Glutamatergic neuron (in vitro differentiated cells): ENCODE data around the gene KCNH2. TPM values are rescaled to one million over a fixed set of nuclear protein-coding genes. Genes with fewer than 3 reads are reported as not detected.
A peak's percentile ranks its signal among the peaks of the same experiment; 100 is the strongest.

Experiments used
- DNase-seq: peaks from one replicate; pipeline ENCODE4 v3.0.0; 2022
- H3K27ac Mint-ChIP-seq: one replicate; pipeline ENCODE4 v1.8.0; 2020; ENCODE audit warnings: mild to moderate bottlenecking, mixed read lengths, inconsistent platforms; ENCODE audit not compliant: unreplicated experiment
- H3K27me3 Mint-ChIP-seq: one replicate; pipeline ENCODE4 v1.8.0; 2020; ENCODE audit warnings: mild to moderate bottlenecking, moderate library complexity, mixed read lengths, inconsistent platforms; ENCODE audit not compliant: unreplicated experiment
- H3K36me3 Mint-ChIP-seq: one replicate; pipeline ENCODE4 v1.8.0; 2020; ENCODE audit warnings: mild to moderate bottlenecking, mixed read lengths, inconsistent platforms; ENCODE audit not compliant: unreplicated experiment
- H3K4me1 Mint-ChIP-seq: one replicate; pipeline ENCODE4 v1.8.0; 2020; ENCODE audit warnings: mild to moderate bottlenecking, low read depth, mixed read lengths, inconsistent platforms; ENCODE audit not compliant: unreplicated experiment
- H3K4me3 Mint-ChIP-seq: one replicate; pipeline ENCODE4 v1.8.0; 2020; ENCODE audit warnings: mild to moderate bottlenecking, mixed read lengths, inconsistent platforms; ENCODE audit not compliant: unreplicated experiment
- H3K9me3 Mint-ChIP-seq: one replicate; pipeline ENCODE4 v1.8.0; 2020; ENCODE audit warnings: mild to moderate bottlenecking, moderate library complexity, mixed read lengths, inconsistent platforms; ENCODE audit not compliant: unreplicated experiment
- CTCF ChIP-seq: fragments of 200-600 bp; sonication (generic); IDR thresholded peaks from one replicate; pipeline ENCODE4 v1.5.0; 2021; ENCODE audit not compliant: partially characterized antibody, unreplicated experiment
- total RNA-seq: library from RNA; stranded (reverse); fragmentation: NEBNext Ultra II Directional; extraction: Animal tissue kit (Norgen Biotek cat#: 25700); gene quantifications from one replicate; pipeline ENCODE4 v1.2.1, GENCODE V29; 2021; ENCODE audit not compliant: unreplicated experiment

The KCNH2 gene
- total RNA-seq, 1 donor from 2014 or later: 73.7 TPM

DNA sequence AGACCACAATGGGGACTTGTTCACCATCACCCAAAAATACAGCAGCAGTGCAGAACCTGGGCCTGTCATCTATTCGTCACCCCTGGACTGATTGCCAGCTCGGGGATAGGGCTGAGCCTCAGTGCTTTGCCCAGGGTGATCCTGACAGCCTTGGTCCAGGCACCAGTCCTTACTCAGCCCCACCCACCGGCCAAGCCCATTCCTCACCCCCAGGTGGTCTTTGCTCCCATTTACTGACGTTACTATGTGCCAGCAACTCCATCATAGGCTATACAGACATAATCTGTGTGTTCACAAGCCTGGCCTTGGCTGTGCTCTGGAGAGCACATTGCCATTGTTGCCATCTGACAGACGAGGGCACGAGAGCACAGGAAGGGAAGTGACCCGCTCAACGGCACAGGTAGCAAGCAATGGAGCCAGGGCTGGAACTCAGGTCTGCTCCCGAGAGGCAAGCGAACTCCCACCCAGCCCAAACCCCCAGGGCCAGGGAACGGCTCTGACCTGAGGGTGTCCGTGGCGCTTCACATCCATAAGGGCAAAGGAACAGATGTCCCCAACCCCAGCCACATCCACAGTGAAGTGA, 39.3 kb upstream of the KCNH2 start:
- no peak for TF ChIP-seq CTCF
- H3K4me3 Mint-ChIP-seq: peak overlapping the region; percentile 86
- DNase-seq: no peak

GRCh38 chr7:151016942-151017341, 38.8 kb upstream of the KCNH2 start:
- no peak for DNase-seq
- no peak for TF ChIP-seq CTCF
- no peaks in the 10 kb centered on the region for H3K36me3 Mint-ChIP-seq
- peak overlapping the region; percentile 86 for H3K4me3 Mint-ChIP-seq
- H3K9me3 Mint-ChIP-seq: peaks cover 28% of the 10 kb centered on the region
- H3K27ac Mint-ChIP-seq: peak overlapping the region; percentile 80
- H3K27me3 Mint-ChIP-seq: peaks cover 29% of the 10 kb centered on the region
- H3K4me1 Mint-ChIP-seq: peaks cover 33% of the 10 kb centered on the region

More for the DNA sequence above, 39.3 kb upstream of the KCNH2 start:
- H3K4me1 Mint-ChIP-seq: peaks cover 32% of the 10 kb centered on the region
- H3K27ac Mint-ChIP-seq: peak overlapping the region; percentile 80
- H3K36me3 Mint-ChIP-seq: no peaks in the 10 kb centered on the region
- peaks cover 25% of the 10 kb centered on the region for H3K27me3 Mint-ChIP-seq
- H3K9me3 Mint-ChIP-seq: peaks cover 25% of the 10 kb centered on the region

DNA sequence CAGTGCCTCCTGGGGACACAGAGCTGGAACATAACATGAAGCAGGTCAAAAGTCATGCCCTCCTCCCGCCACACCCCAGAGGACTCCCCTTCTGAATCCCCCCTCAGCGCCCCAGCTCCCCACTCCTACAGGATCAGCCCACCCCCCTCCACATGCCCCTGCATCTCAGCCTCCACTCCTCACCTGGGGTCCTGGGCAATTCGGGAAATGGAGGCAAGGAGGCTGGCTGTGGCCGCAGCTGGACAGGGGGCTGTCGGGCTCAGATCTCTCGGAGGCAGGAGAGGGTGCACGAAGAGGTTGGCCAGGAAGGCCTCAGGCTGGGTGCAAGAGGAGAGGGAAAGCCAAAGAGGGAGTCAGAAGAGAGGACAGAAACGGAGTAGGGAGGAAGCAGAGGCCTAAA, 38.4 kb upstream of the KCNH2 start:
- no peak for DNase-seq
- H3K27ac Mint-ChIP-seq: no peak overlapping the region
- TF ChIP-seq CTCF: no peak
- no peaks in the 10 kb centered on the region for H3K36me3 Mint-ChIP-seq
- H3K9me3 Mint-ChIP-seq: peaks cover 28% of the 10 kb centered on the region
- peaks cover 33% of the 10 kb centered on the region for H3K4me1 Mint-ChIP-seq
- H3K27me3 Mint-ChIP-seq: peaks cover 32% of the 10 kb centered on the region
- no peak overlapping the region for H3K4me3 Mint-ChIP-seq

GRCh38 chr7:151015967-151016366, 37.8 kb upstream of the KCNH2 start:
- Mint-ChIP-seq H3K4me1 (peaks cover 31% of the 10 kb centered on the region), H3K36me3 (no peaks in the 10 kb centered on the region), H3K27ac (no peak overlapping the region), H3K9me3 (peaks cover 27% of the 10 kb centered on the region), H3K4me3 (no peak overlapping the region), H3K27me3 (peaks cover 32% of the 10 kb centered on the region)
- no peak for DNase-seq
- no peak for TF ChIP-seq CTCF

DNA sequence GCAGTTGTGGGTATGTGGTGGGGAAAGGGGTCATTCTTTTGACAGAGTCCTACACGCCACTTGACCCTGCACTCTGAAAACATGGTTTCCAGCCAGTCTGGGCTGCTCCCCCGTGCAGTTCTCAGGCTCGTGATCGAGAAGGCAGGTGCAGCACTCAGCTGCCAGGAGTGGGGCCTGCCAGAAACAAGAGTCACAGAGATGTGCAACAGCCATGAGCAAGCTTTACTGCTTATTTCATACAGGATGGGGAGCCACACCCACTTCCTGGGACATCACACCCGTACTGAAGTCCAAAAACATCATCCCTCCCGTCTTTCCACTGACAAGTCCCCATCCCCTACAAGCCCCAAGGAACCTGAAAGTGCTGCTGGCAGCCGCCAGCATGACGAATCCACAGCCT, 36.8 kb upstream of the KCNH2 start:
- no peak for TF ChIP-seq CTCF
- Mint-ChIP-seq H3K36me3 (no peaks in the 10 kb centered on the region), H3K9me3 (peaks cover 21% of the 10 kb centered on the region), H3K27ac (no peak overlapping the region), H3K4me1 (peaks cover 20% of the 10 kb centered on the region), H3K4me3 (peak overlapping the region; percentile 44), H3K27me3 (peaks cover 25% of the 10 kb centered on the region)
- DNase-seq: no peak
